Neural progenitor cell (in vitro differentiated cells): ENCODE data around the gene ASXL2.

Experiments used
- CTCF ChIP-seq: fragments of 200-600 bp; sonication (generic); IDR thresholded peaks from 2 replicates; pipeline ENCODE4 v1.5.1; 2017; ENCODE audit warnings: antibody characterized with exemption, mild to moderate bottlenecking
- EZH2 ChIP-seq: fragments of 200-600 bp; sonication (generic); IDR thresholded peaks from 2 replicates; pipeline ENCODE4 v1.6.1; 2017; ENCODE audit warnings: antibody characterized with exemption, mild to moderate bottlenecking, moderate library complexity
- EZH2phosphoT487 ChIP-seq: fragments of 200-600 bp; sonication (generic); IDR thresholded peaks from 2 replicates; pipeline ENCODE4 v1.6.1; 2017; ENCODE audit warnings: antibody characterized with exemption

DNA sequence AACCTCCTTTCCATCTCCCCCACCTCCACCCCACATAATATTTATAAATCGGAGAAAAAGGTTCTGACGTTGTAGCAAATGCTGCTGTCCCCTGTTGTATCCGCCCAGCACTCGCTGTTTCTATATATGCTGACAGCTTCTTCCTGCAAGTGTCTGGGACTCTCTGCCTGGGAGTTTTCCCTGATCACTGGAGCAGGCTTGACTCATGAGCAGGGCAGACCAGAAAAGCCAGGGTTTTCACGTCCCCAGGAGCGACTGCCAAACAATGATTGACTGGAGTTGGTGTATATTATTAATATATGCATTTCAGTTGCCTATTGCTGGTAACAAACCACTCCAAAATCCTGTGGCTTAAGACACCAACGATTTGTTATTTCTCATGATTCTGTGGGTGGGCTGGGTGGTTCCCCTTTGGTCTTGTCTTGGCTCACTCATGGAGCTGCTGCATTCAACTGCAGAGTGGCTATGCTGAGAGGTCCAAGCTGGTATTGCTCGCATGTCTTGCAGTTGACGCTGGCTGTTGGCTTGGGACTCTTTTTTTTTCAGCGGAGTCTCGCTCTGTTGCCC, 21.2 kb upstream of the ASXL2 start:
- TF ChIP-seq CTCF (no peak), EZH2phosphoT487 (no peak), EZH2 (no peak)
